22Rv1 (cell line): ENCODE measurements around the gene MROH2A.

ENCODE experiments used
- ZFX ChIP-seq: fragments of 450-650 bp; IDR thresholded peaks from 2 replicates; pipeline ENCODE4 v1.6.1; 2017; ENCODE audit warnings: antibody characterized with exemption, borderline replicate concordance
- TF ChIP-seq, protein P1 (sequence below): fragments of 450-650 bp; IDR thresholded peaks from 2 replicates; pipeline ENCODE4 v1.5.1; 2017; ENCODE audit warnings: mild to moderate bottlenecking

GRCh38 chr2:233865838-233866237 lies 87.7 kb downstream of the MROH2A start:
- TF ChIP-seq, protein P1, sequence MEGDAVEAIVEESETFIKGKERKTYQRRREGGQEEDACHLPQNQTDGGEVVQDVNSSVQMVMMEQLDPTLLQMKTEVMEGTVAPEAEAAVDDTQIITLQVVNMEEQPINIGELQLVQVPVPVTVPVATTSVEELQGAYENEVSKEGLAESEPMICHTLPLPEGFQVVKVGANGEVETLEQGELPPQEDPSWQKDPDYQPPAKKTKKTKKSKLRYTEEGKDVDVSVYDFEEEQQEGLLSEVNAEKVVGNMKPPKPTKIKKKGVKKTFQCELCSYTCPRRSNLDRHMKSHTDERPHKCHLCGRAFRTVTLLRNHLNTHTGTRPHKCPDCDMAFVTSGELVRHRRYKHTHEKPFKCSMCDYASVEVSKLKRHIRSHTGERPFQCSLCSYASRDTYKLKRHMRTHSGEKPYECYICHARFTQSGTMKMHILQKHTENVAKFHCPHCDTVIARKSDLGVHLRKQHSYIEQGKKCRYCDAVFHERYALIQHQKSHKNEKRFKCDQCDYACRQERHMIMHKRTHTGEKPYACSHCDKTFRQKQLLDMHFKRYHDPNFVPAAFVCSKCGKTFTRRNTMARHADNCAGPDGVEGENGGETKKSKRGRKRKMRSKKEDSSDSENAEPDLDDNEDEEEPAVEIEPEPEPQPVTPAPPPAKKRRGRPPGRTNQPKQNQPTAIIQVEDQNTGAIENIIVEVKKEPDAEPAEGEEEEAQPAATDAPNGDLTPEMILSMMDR, result peak; percentile 28; the same call in 1 of the 2 replicates
- TF ChIP-seq ZFX, result no peak
